WTC11 (cell line): ENCODE measurements around the gene MTMR4. TPM values are rescaled to one million over a fixed set of nuclear protein-coding genes. Genes with fewer than 3 reads are reported as not detected.

Experiments used
- ATAC-seq: fragments of 200-7000 bp; cut with Tn5 transposase; 2 replicates; pipeline ENCODE4 v1.10.0; 2021; ENCODE audit warnings: mild to moderate bottlenecking, moderate library complexity
- CTCF ChIA-PET: fragments of 300-600 bp; sonication (Branson Sonifier 250); formaldehyde crosslinking; loops from one replicate; lab custom pipeline; 2021; ENCODE audit warnings: antibody characterized with exemption; lab: Charles Lee
- POLR2A ChIA-PET: fragments of 350-600 bp; sonication (Branson Sonifier 250); formaldehyde crosslinking; loops from one replicate; lab custom pipeline; 2021; ENCODE audit warnings: antibody characterized with exemption; lab: Charles Lee
- DNase-seq: peaks from one replicate; pipeline ENCODE4 v3.0.0; 2021; ENCODE audit warnings: low spot score
- H3K27ac Mint-ChIP-seq: 2 replicates; pipeline ENCODE4 v1.8.0; 2021; ENCODE audit warnings: mixed read lengths
- H3K27me3 Mint-ChIP-seq: 2 replicates; pipeline ENCODE4 v1.8.0; 2021; ENCODE audit warnings: low read depth, mild to moderate bottlenecking, moderate library complexity, mixed read lengths
- H3K36me3 Mint-ChIP-seq: 2 replicates; pipeline ENCODE4 v1.8.0; 2021; ENCODE audit warnings: mixed read lengths
- H3K4me1 Mint-ChIP-seq: 2 replicates; pipeline ENCODE4 v1.8.0; 2022; ENCODE audit warnings: mixed read lengths
- H3K4me3 Mint-ChIP-seq: 2 replicates; pipeline ENCODE4 v1.8.0; 2021; ENCODE audit warnings: mild to moderate bottlenecking, moderate library complexity, mixed read lengths
- H3K9me3 Mint-ChIP-seq: 2 replicates; pipeline ENCODE4 v1.8.0; 2021; ENCODE audit warnings: mixed read lengths
- AFF4 ChIP-seq: sonication (generic); formaldehyde crosslinking; IDR thresholded peaks from 2 replicates; pipeline ENCODE4 v1.8.1; 2023; ENCODE audit warnings: mild to moderate bottlenecking, missing genetic modification reagents, borderline replicate concordance
- CBFB ChIP-seq: sonication (generic); formaldehyde crosslinking; IDR thresholded peaks from 2 replicates; pipeline ENCODE4 v1.8.1; 2022; ENCODE audit warnings: mild to moderate bottlenecking, low read depth, missing genetic modification reagents
- CREB1 ChIP-seq: sonication (generic); formaldehyde crosslinking; IDR thresholded peaks from 2 replicates; pipeline ENCODE4 v1.8.0; 2023; ENCODE audit warnings: mild to moderate bottlenecking, missing genetic modification reagents
- ELF4 ChIP-seq: sonication (generic); formaldehyde crosslinking; IDR thresholded peaks from 2 replicates; pipeline ENCODE4 v1.8.1; 2022; ENCODE audit warnings: low read depth, mild to moderate bottlenecking, moderate library complexity, missing genetic modification reagents
- ESRRA ChIP-seq: sonication (generic); formaldehyde crosslinking; IDR thresholded peaks from 2 replicates; pipeline ENCODE4 v1.8.1; 2022; ENCODE audit warnings: mild to moderate bottlenecking, missing genetic modification reagents, borderline replicate concordance
- ETV6 ChIP-seq: sonication (generic); formaldehyde crosslinking; IDR thresholded peaks from 2 replicates; pipeline ENCODE4 v1.8.1; 2022; ENCODE audit warnings: mild to moderate bottlenecking, missing genetic modification reagents
- FOXP1 ChIP-seq: sonication (generic); formaldehyde crosslinking; IDR thresholded peaks from 2 replicates; pipeline ENCODE4 v1.8.0; 2022; ENCODE audit warnings: missing genetic modification reagents, mild to moderate bottlenecking, moderate library complexity, borderline replicate concordance
- NR2C2 ChIP-seq: sonication (generic); formaldehyde crosslinking; IDR thresholded peaks from 2 replicates; pipeline ENCODE4 v1.8.0; 2022; ENCODE audit warnings: mild to moderate bottlenecking, missing genetic modification reagents
- RELA ChIP-seq: sonication (generic); formaldehyde crosslinking; IDR thresholded peaks from 2 replicates; pipeline ENCODE4 v1.8.1; 2022; ENCODE audit warnings: missing genetic modification reagents, mild to moderate bottlenecking, borderline replicate concordance
- SMAD3 ChIP-seq: sonication (generic); formaldehyde crosslinking; IDR thresholded peaks from 2 replicates; pipeline ENCODE4 v1.8.0; 2022; ENCODE audit warnings: missing genetic modification reagents, mild to moderate bottlenecking, borderline replicate concordance
- SOX15 ChIP-seq: fragments of 250-450 bp; sonication (Bioruptor Pico); IDR thresholded peaks from 2 replicates; pipeline ENCODE4 v1.9.0; 2021; ENCODE audit warnings: mild to moderate bottlenecking
- TEAD1 ChIP-seq: sonication (generic); formaldehyde crosslinking; IDR thresholded peaks from 2 replicates; pipeline ENCODE4 v1.8.0; 2022; ENCODE audit warnings: mild to moderate bottlenecking, missing genetic modification reagents
- USF1 ChIP-seq: sonication (generic); formaldehyde crosslinking; IDR thresholded peaks from 2 replicates; pipeline ENCODE4 v1.8.0; 2022; ENCODE audit warnings: mild to moderate bottlenecking, missing genetic modification reagents
- ZNF121 ChIP-seq: sonication (generic); formaldehyde crosslinking; IDR thresholded peaks from 2 replicates; pipeline ENCODE4 v1.8.0; 2023; ENCODE audit warnings: missing genetic modification reagents
- ZNF138 ChIP-seq: sonication (generic); formaldehyde crosslinking; conservative IDR thresholded peaks from 2 replicates; pipeline ENCODE4 v1.8.1; 2022; ENCODE audit warnings: mild to moderate bottlenecking, moderate library complexity, missing genetic modification reagents
- ZNF532 ChIP-seq: fragments of 250-450 bp; sonication (Bioruptor Pico); IDR thresholded peaks from 2 replicates; pipeline ENCODE4 v1.9.0; 2021; ENCODE audit warnings: mild to moderate bottlenecking, borderline replicate concordance
- total RNA-seq: library from RNA; stranded (reverse); gene quantifications from 3 replicates; pipeline ENCODE4 v1.2.3, GENCODE V29; 2021
- TF ChIP-seq, protein P1 (sequence below): fragments of 250-450 bp; sonication (Bioruptor Pico); IDR thresholded peaks from 2 replicates; pipeline ENCODE4 v1.9.0; 2021; ENCODE audit warnings: mild to moderate bottlenecking
- TF ChIP-seq, protein P2 (sequence below): fragments of 250-450 bp; sonication (Bioruptor Pico); IDR thresholded peaks from 2 replicates; pipeline ENCODE4 v1.8.0; 2021; ENCODE audit warnings: mild to moderate bottlenecking
- TF ChIP-seq, protein P3 (sequence below): sonication (generic); formaldehyde crosslinking; IDR thresholded peaks from 2 replicates; pipeline ENCODE4 v1.8.1; 2022; ENCODE audit warnings: low read depth, mild to moderate bottlenecking, moderate library complexity, missing genetic modification reagents, borderline replicate concordance
- TF ChIP-seq, protein P4 (sequence below): sonication (generic); formaldehyde crosslinking; IDR thresholded peaks from 2 replicates; pipeline ENCODE4 v1.8.1; 2022; ENCODE audit warnings: low read depth, missing genetic modification reagents, borderline replicate concordance

The MTMR4 gene
- total RNA-seq, 1 experiment from 2014 or later: 30.8 TPM

- no peak for TF ChIP-seq ZNF532 (CRISPR knock-in tag)
- TF ChIP-seq, protein P1, sequence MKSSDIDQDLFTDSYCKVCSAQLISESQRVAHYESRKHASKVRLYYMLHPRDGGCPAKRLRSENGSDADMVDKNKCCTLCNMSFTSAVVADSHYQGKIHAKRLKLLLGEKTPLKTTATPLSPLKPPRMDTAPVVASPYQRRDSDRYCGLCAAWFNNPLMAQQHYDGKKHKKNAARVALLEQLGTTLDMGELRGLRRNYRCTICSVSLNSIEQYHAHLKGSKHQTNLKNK: no peak
- TF ChIP-seq TEAD1: no peak
These were observed 14.8 kb upstream of the MTMR4 start (continued) for GRCh38 chr17:58529275-58529674.

DNA sequence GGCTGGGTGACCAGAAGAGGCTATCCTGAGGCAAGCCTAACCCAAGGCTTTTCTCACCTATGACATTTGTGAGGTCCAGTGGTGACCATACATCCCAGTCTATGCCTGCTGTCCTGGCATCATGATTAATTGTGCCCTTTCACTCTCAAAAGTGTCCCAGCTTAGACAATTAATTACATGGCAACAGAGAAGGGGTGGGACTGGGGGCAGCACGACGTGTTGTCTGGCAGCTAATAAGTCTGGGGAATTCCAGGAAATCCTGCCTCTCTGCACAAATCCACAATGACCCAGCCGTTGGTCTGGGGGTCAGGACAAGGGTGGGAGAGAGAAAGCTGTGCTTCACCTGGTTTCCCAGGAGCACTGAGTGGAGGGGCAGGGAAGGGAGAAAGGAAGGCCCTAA lies 14.0 kb upstream of the MTMR4 start:
- CTCF ChIA-PET: interaction anchor here (1.1 to 6.5 kb wide), 4 partner anchors 8 to 13 kb away, joined by 3 to 42 read pairs (median 16); no protein-coding TSS in a partner anchor
- peaks cover 47% of the 10 kb centered on the region for H3K4me1 Mint-ChIP-seq
- POLR2A ChIA-PET: interaction anchor here (0.5 kb wide), 1 partner anchor 1261 kb away, joined by 4 read pairs; no protein-coding TSS in a partner anchor
- no peak for ATAC-seq
- no peak overlapping the region for H3K4me3 Mint-ChIP-seq
- H3K27me3 Mint-ChIP-seq: peaks cover 28% of the 10 kb centered on the region
- H3K27ac Mint-ChIP-seq: no peak overlapping the region
- no peaks in the 10 kb centered on the region for H3K36me3 Mint-ChIP-seq
- H3K9me3 Mint-ChIP-seq: no peaks in the 10 kb centered on the region
- no peak for TF ChIP-seq SMAD3 (CRISPR knock-in tag)
- no peak for DNase-seq

- H3K9me3 Mint-ChIP-seq: no peaks in the 10 kb centered on the region
- ChIA-PET POLR2A (interaction anchor here (0.5 kb wide), 1 partner anchor 1261 kb away, joined by 4 read pairs; no protein-coding TSS in a partner anchor), CTCF (interaction anchor here (0.6 to 4.1 kb wide), 4 partner anchors 9 to 13 kb away, joined by 3 to 23 read pairs (median 6); no protein-coding TSS in a partner anchor)
- H3K27me3 Mint-ChIP-seq: peaks cover 23% of the 10 kb centered on the region
- peaks cover 42% of the 10 kb centered on the region for H3K4me1 Mint-ChIP-seq
- no peaks in the 10 kb centered on the region for H3K36me3 Mint-ChIP-seq
- no peak overlapping the region for H3K4me3 Mint-ChIP-seq
- no peak for DNase-seq
- no peak for ATAC-seq
- no peak overlapping the region for H3K27ac Mint-ChIP-seq
- TF ChIP-seq ELF4 (no peak), ZNF138 (CRISPR knock-in tag) (no peak), CREB1 (CRISPR knock-in tag) (no peak), ESRRA (CRISPR knock-in tag) (no peak), CBFB (CRISPR knock-in tag) (no peak), FOXP1 (CRISPR knock-in tag) (no peak), NR2C2 (CRISPR knock-in tag) (no peak), SOX15 (no peak), RELA (CRISPR knock-in tag) (no peak), ETV6 (CRISPR knock-in tag) (no peak), AFF4 (no peak), USF1 (CRISPR knock-in tag) (no peak), ZNF121 (CRISPR knock-in tag) (no peak)
- TF ChIP-seq, protein P2, sequence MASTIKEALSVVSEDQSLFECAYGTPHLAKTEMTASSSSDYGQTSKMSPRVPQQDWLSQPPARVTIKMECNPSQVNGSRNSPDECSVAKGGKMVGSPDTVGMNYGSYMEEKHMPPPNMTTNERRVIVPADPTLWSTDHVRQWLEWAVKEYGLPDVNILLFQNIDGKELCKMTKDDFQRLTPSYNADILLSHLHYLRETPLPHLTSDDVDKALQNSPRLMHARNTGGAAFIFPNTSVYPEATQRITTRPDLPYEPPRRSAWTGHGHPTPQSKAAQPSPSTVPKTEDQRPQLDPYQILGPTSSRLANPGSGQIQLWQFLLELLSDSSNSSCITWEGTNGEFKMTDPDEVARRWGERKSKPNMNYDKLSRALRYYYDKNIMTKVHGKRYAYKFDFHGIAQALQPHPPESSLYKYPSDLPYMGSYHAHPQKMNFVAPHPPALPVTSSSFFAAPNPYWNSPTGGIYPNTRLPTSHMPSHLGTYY (CRISPR knock-in tag): no peak
- TF ChIP-seq, protein P3, sequence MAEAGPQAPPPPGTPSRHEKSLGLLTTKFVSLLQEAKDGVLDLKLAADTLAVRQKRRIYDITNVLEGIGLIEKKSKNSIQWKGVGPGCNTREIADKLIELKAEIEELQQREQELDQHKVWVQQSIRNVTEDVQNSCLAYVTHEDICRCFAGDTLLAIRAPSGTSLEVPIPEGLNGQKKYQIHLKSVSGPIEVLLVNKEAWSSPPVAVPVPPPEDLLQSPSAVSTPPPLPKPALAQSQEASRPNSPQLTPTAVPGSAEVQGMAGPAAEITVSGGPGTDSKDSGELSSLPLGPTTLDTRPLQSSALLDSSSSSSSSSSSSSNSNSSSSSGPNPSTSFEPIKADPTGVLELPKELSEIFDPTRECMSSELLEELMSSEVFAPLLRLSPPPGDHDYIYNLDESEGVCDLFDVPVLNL (CRISPR knock-in tag): no peak
- TF ChIP-seq, protein P4, sequence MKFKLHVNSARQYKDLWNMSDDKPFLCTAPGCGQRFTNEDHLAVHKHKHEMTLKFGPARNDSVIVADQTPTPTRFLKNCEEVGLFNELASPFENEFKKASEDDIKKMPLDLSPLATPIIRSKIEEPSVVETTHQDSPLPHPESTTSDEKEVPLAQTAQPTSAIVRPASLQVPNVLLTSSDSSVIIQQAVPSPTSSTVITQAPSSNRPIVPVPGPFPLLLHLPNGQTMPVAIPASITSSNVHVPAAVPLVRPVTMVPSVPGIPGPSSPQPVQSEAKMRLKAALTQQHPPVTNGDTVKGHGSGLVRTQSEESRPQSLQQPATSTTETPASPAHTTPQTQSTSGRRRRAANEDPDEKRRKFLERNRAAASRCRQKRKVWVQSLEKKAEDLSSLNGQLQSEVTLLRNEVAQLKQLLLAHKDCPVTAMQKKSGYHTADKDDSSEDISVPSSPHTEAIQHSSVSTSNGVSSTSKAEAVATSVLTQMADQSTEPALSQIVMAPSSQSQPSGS: no peak
These were observed 13.5 kb upstream of the MTMR4 start for GRCh38 chr17:58527949-58528348.
